T-helper 17 cell (primary cell): Measurements from ENCODE around the gene CLASP2. TPM values are rescaled to one million over a fixed set of nuclear protein-coding genes. Genes with fewer than 3 reads are reported as not detected.
"Not testable (repeated sequence)": the region's sequence is repeated elsewhere in the genome, so short reads cannot be mapped to it uniquely, and the experiment has no call there.

ENCODE experiments used
- ATAC-seq: fragments of 150-1000 bp; cut with Tn5 transposase; 2 replicates; pipeline ENCODE4 v1.10.0; 2021; ENCODE audit warnings: mild to moderate bottlenecking, moderate library complexity
- DNase-seq, 3 donors: peaks; one replicate each; pipeline versions ENCODE4 v3.0.0 to v3.0.0-alpha.2; 2020 to 2021
- H3K9me3 ChIP-seq: one replicate; pipeline ENCODE4 v1.7.0; 2013; ENCODE audit warnings: low read length, mild to moderate bottlenecking; ENCODE audit not compliant: control insufficient read depth, poor library complexity, severe bottlenecking
- H3K27ac Mint-ChIP-seq: one replicate; pipeline ENCODE4 v1.8.0; 2022; ENCODE audit warnings: mild to moderate bottlenecking, moderate library complexity, mixed read lengths
- H3K27me3 Mint-ChIP-seq: one replicate; pipeline ENCODE4 v1.8.0; 2022; ENCODE audit warnings: mixed read lengths
- H3K36me3 Mint-ChIP-seq: one replicate; pipeline ENCODE4 v1.8.0; 2022; ENCODE audit warnings: low read depth, mixed read lengths
- H3K4me1 Mint-ChIP-seq: one replicate; pipeline ENCODE4 v1.8.0; 2022; ENCODE audit warnings: mild to moderate bottlenecking, mixed read lengths
- H3K4me3 Mint-ChIP-seq: one replicate; pipeline ENCODE4 v1.8.0; 2022; ENCODE audit warnings: mild to moderate bottlenecking, moderate library complexity, mixed read lengths
- total RNA-seq, 4 donors: library from RNA in 2 of 4; stranded (reverse) in 2 of 4; gene quantifications; one replicate each; pipeline ENCODE4 v1.2.3 and lab custom pipeline; 2022 to 2026

The CLASP2 gene
- 10 to 100 TPM; 69.0 to 74.2 TPM for total RNA-seq
- 76.1 to 99.0 reads per million in 2 donors for total RNA-seq (lab: John Stamatoyannopoulos, UW)

DNA sequence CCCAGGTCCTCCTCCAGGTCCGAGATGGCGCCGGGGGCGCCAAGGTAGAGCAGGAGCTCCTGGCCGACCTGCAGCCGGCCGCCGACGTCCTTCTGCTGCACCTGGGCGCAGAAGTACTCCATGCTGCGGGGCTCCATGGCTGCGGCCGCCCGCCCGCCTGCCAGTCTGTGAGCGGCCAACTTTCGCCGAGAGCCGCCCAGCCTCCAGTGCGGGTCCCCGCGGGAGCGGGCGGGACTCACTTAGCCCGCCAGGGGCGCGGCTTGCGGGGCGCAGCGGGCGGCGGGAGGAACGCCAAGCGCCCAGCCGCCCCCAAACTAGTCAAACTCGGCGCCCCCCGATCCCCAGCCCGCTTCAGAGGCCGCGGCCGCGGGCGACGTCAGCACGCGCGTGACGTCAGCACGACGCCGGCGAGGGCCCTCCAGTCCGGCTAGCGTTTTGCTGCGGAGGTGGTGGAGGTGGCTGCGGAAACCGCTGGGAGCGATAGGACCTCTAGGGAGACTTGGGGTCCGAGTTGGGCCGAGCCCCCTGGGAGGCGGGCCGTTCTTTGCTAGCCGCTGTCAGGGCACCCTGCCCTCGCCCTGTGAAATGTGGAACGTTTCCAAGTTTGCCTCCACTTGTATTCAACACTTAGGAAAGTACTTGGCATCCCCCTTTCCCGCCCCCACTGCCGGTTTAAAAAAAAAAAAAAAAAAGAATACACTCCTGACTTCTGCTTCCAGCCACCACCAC is at the start of gene CLASP2:
Gene CLASP2 (minus strand): TSS at position 389 of the 729 bp plus-strand sequence. CDS start 252 bp downstream, at position 137.
- no peaks in the 10 kb centered on the region for H3K9me3 ChIP-seq
- ATAC-seq (peak; percentile 89), DNase-seq (peak; percentile 73 to 80 (median 76))
- Mint-ChIP-seq H3K4me3 (peak within 1 kb of the TSS; percentile 94), H3K27me3 (no peaks in the 10 kb centered on the region), H3K4me1 (peaks cover 10% of the 10 kb centered on the region), H3K36me3 (no peaks in the 10 kb centered on the region), H3K27ac (no peak within 1 kb of the TSS)

- Mint-ChIP-seq H3K4me1 (no peaks in the 10 kb centered on the region), H3K27me3 (peaks cover 9% of the 10 kb centered on the region), H3K36me3 (peaks cover 4% of the 10 kb centered on the region), H3K4me3 (no peak overlapping the region), H3K27ac (no peak overlapping the region)
- no peak for DNase-seq
- peaks cover 5% of the 10 kb centered on the region for H3K9me3 ChIP-seq
- no peak for ATAC-seq
These were observed 40.8 kb upstream of the CLASP2 start for GRCh38 chr3:33758864-33759263.

DNA sequence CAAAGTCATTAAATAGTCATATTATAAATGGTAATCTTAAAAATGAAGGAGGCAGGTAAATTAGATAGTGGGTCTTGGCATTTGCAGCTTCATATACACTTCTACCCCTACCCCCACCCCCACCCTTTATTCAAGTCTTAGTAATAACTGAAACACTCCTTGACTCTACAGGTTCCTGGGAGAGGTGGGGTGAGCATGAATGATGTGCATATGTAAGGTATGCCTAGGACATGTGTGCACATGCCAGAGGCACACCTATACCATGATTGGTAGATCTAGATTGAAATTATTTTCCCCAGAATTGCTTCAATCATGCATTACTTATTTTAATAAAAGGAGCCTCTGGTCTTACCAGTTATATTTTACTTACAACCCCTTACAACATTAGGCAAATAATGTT is 40.2 kb upstream of the CLASP2 start:
- Mint-ChIP-seq H3K27ac (no peak overlapping the region), H3K36me3 (peaks cover 4% of the 10 kb centered on the region), H3K27me3 (peaks cover 3% of the 10 kb centered on the region), H3K4me3 (no peak overlapping the region), H3K4me1 (no peaks in the 10 kb centered on the region)
- ATAC-seq (no peak), DNase-seq (no peak)
- peaks cover 5% of the 10 kb centered on the region for H3K9me3 ChIP-seq

GRCh38 chr3:33754391-33754790 is 36.3 kb upstream of the CLASP2 start:
- DNase-seq, H3K4me1 Mint-ChIP-seq, H3K4me3 Mint-ChIP-seq, H3K27ac Mint-ChIP-seq, H3K36me3 Mint-ChIP-seq, H3K9me3 ChIP-seq, ATAC-seq, H3K27me3 Mint-ChIP-seq: not testable (repeated sequence)

DNA sequence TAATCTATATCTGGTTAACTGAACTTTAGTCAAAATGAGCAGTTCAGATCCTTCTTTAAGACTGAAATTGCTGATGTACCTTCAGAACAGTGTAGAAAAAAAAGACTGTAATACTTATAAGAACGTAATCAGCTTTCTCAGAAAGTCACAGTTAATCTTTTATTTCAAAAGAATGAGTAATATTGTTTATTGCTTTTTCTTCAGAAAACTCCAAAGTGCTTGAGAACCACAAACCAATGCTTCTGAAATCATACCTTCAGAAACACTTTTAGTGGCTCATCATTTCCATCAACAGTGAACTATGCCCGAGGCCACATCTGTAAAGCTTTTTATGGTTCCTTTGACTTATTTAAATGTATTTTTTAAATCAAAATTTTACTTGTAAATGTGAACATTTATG is 33.3 kb upstream of the CLASP2 start:
- no peaks in the 10 kb centered on the region for H3K4me1 Mint-ChIP-seq
- H3K27me3 Mint-ChIP-seq: peaks cover 5% of the 10 kb centered on the region
- ATAC-seq: no peak
- H3K36me3 Mint-ChIP-seq: peaks cover 4% of the 10 kb centered on the region
- no peak for DNase-seq
- no peak overlapping the region for H3K27ac Mint-ChIP-seq
- H3K9me3 ChIP-seq: peaks cover 5% of the 10 kb centered on the region
- no peak overlapping the region for H3K4me3 Mint-ChIP-seq

DNA sequence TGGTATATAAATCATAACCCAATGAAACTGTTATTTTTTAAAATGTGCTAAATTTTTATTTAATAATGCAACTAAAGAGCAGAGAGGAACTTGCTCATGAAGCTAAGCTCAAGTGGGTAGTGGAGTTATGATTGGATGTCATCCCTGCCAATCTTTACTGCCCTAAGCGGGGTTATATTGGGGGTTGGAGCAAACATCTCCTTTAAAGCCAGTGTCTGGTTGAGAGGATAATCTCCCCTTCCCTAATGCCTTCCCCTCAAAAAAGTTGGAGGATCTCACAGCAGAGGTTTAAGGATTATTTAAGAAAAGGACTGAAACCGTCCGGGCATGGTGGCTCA is 32.1 kb upstream of the CLASP2 start:
- ATAC-seq (no peak), DNase-seq (no peak)
- Mint-ChIP-seq H3K4me3 (no peak overlapping the region), H3K27ac (no peak overlapping the region), H3K4me1 (no peaks in the 10 kb centered on the region), H3K36me3 (peaks cover 4% of the 10 kb centered on the region), H3K27me3 (peaks cover 5% of the 10 kb centered on the region)
- H3K9me3 ChIP-seq: peaks cover 3% of the 10 kb centered on the region

- H3K9me3 ChIP-seq: no peaks in the 10 kb centered on the region
- no peak overlapping the region for H3K27ac Mint-ChIP-seq
- DNase-seq: no peak
- no peak overlapping the region for H3K4me3 Mint-ChIP-seq
- no peaks in the 10 kb centered on the region for H3K4me1 Mint-ChIP-seq
- no peak for ATAC-seq
- H3K27me3 Mint-ChIP-seq: peaks cover 5% of the 10 kb centered on the region
- peaks cover 3% of the 10 kb centered on the region for H3K36me3 Mint-ChIP-seq
These were observed 31.6 kb upstream of the CLASP2 start for GRCh38 chr3:33749546-33750210.

DNA sequence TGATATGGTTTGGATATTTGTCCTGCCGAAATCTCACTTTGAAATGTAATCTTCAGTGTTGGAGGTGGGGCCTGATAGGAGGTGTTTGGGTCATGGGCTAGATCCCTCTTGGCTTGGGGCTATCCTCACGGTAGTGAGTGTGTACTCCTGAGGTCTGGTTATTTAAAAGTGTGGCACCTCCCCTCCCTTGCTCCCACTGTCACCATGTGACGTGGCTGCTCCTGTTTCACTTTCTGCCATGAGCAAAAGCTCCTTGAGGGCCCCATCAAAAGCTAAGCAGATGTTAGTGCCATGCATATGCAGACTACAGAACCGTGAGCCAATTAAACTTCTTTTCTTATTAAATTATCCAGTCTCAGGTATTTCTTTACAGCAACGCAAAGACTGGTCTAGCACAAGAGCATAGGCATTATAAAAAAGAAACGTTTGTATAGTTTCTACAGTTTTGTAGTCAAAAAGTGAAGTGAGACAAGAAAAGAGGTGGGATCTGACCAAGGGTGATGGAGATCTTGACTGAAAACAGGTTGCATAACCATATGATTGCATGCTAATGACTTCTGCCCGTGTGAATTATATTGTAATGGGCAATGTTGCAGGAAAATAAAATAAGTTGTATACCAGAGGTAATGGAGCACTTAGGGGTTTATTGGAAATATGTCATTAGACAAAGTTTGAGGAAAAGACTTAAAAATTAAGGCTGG is 28.5 kb upstream of the CLASP2 start:
- H3K27ac Mint-ChIP-seq: no peak overlapping the region
- no peaks in the 10 kb centered on the region for H3K36me3 Mint-ChIP-seq
- no peak for DNase-seq
- no peaks in the 10 kb centered on the region for H3K4me1 Mint-ChIP-seq
- H3K27me3 Mint-ChIP-seq: peaks cover 21% of the 10 kb centered on the region
- H3K9me3 ChIP-seq: no peaks in the 10 kb centered on the region
- H3K4me3 Mint-ChIP-seq: no peak overlapping the region
- no peak for ATAC-seq

- H3K27ac Mint-ChIP-seq: no peak overlapping the region
- DNase-seq (no peak), ATAC-seq (no peak)
- H3K4me1 Mint-ChIP-seq: peaks cover 3% of the 10 kb centered on the region
- H3K4me3 Mint-ChIP-seq: no peak overlapping the region
- no peaks in the 10 kb centered on the region for H3K36me3 Mint-ChIP-seq
- peaks cover 17% of the 10 kb centered on the region for H3K27me3 Mint-ChIP-seq
- H3K9me3 ChIP-seq: no peaks in the 10 kb centered on the region
These were observed 19.1 kb upstream of the CLASP2 start for GRCh38 chr3:33737146-33737545.

DNA sequence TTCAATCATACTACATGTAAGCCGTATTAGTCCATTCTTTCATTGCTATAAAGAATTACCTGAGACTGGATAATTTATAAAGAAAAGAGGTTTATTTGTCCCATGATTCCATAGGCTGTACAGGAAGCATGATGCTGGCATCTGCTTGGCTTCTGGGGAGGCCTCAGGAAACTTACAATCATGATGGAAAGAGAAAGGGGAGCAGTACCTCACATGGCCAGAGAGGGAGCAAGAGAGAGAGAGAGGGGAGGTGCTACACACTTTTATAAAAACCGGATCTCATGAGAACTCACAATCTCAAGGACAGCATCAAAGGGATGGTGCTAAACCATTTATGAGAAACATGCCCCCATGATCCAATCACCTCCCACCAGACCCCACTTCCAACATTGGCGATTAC is 14.3 kb upstream of the CLASP2 start:
- H3K4me1 Mint-ChIP-seq: peaks cover 3% of the 10 kb centered on the region
- no peak for DNase-seq
- ATAC-seq: no peak
- H3K9me3 ChIP-seq: no peaks in the 10 kb centered on the region
- no peak overlapping the region for H3K4me3 Mint-ChIP-seq
- no peak overlapping the region for H3K27ac Mint-ChIP-seq
- H3K36me3 Mint-ChIP-seq: no peaks in the 10 kb centered on the region
- peaks cover 8% of the 10 kb centered on the region for H3K27me3 Mint-ChIP-seq

GRCh38 chr3:33729993-33730392 is 11.9 kb upstream of the CLASP2 start:
- ATAC-seq (no peak), DNase-seq (no peak)
- no peaks in the 10 kb centered on the region for H3K9me3 ChIP-seq
- peaks cover 5% of the 10 kb centered on the region for H3K27me3 Mint-ChIP-seq
- no peaks in the 10 kb centered on the region for H3K36me3 Mint-ChIP-seq
- H3K27ac Mint-ChIP-seq: no peak overlapping the region
- no peak overlapping the region for H3K4me3 Mint-ChIP-seq
- H3K4me1 Mint-ChIP-seq: peaks cover 3% of the 10 kb centered on the region

DNA sequence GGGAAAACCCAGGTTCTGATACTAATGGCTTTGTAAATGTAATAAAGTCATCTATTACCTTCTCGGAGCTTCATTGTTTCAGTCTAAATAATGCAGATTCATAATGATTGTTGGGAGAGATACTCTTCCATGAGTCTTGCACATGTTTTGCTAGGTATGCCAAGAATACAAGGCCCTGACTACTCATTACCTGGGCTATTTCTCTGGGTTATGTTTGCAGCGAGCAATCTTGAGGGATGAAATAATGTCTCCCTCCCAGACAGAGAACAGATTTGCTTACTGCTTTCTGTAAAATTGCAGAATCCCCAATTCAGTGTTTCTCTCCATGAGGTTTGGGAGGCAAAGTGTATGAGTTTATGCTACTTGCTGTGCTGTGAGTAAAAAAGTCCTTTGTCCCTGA is 6.2 kb upstream of the CLASP2 start:
- no peak overlapping the region for H3K27ac Mint-ChIP-seq
- ATAC-seq: no peak
- H3K36me3 Mint-ChIP-seq: no peaks in the 10 kb centered on the region
- H3K4me3 Mint-ChIP-seq: no peak overlapping the region
- no peaks in the 10 kb centered on the region for H3K9me3 ChIP-seq
- no peak for DNase-seq
- peaks cover 2% of the 10 kb centered on the region for H3K4me1 Mint-ChIP-seq
- H3K27me3 Mint-ChIP-seq: peaks cover 5% of the 10 kb centered on the region

DNA sequence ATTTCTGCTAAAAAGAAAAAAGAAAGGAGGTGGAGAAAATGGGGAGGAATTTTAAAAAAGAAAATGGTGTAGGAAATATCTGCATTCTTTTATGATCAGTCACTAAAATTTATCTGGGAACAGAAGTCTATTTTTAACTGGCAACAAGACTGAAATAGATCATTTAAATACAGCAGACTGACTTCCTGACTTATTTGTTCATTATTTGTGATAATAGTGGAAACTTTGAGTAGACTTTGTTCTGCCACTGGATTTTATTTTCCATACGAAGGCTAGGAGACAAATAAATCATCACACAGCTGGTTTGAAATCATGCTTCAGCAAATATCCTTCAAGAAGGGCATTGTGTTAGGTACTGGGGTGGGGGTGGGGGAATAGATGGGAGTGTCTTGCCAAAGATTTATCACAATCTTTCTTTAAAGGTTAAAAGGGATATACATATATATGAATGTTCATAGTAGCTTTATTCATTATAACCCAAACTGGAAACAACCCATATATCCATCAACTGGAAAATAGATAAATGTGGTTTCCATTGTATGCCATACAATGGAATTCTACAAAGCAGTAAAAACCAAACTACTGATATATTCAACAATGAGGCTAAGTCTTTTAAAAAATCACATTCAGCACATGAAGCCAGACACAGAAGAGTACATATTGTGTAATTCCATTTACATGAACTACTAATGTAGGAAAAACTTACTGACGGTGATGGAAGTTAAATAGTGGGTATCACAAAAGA is 4.7 kb upstream of the CLASP2 start:
- peaks cover 2% of the 10 kb centered on the region for H3K4me1 Mint-ChIP-seq
- no peak for ATAC-seq
- H3K27me3 Mint-ChIP-seq: peaks cover 5% of the 10 kb centered on the region
- H3K9me3 ChIP-seq: no peaks in the 10 kb centered on the region
- DNase-seq: no peak
- H3K4me3 Mint-ChIP-seq: no peak overlapping the region
- no peaks in the 10 kb centered on the region for H3K36me3 Mint-ChIP-seq
- H3K27ac Mint-ChIP-seq: no peak overlapping the region
